ENCODE data around the gene IGF2BP2. TPM values are rescaled to one million over a fixed set of nuclear protein-coding genes. Genes with fewer than 3 reads are reported as not detected.
A peak's percentile ranks its signal among the peaks of the same experiment; 100 is the strongest.

The IGF2BP2 gene
- total and polyA plus RNA-seq, 9 of the 15 experiments (the other 6 are each of a cell fraction or from before 2014, with no cell fraction given) = 3.2 to 59.6 (median 30.5) TPM

GRCh38 chr3:185825639-185826481 lies 1.0 kb upstream of the IGF2BP2 start:
- Histone ChIP-seq H3K27me3 (ENCODE audit: control insufficient read depth in 2 of 2, insufficient read depth in 2 of 2, low read length in 2 of 2) (no peaks in the 10 kb centered on the region), H3K9me1 (ENCODE audit: control insufficient read depth, insufficient read depth, low read length) (no peaks in the 10 kb centered on the region), H3K9me3 (replicated peaks; ENCODE audit: control insufficient read depth, insufficient read depth, low read depth, low read length) (peaks cover 4% of the 10 kb centered on the region), H2AFZ (ENCODE audit: low read depth, low read length) (peak overlapping the region; percentile 88), H3K4me2 (ENCODE audit: insufficient read depth, low read length) (peak overlapping the region; percentile 88), H3K4me3 (peak overlapping the region; percentile 91), H4K20me1 (replicated peaks; ENCODE audit: control insufficient read depth, insufficient read depth, low read length) (no peaks in the 10 kb centered on the region), H3K27ac (ENCODE audit: extremely low read depth, low read depth, low read length) (peak overlapping the region; percentile 83), H3K36me3 (ENCODE audit: control insufficient read depth, insufficient read depth, low read length) (peaks cover 22% of the 10 kb centered on the region; the same call in 2 of the 3 replicates), H3K79me2 (ENCODE audit: control insufficient read depth, insufficient read depth, low read length) (peaks cover 55% of the 10 kb centered on the region), H3K4me1 (replicated peaks in 1 of 2; ENCODE audit: control insufficient read depth in 2 of 2, insufficient read depth in 2 of 2, low read length in 2 of 2) (peaks cover 6 to 21% of the 10 kb centered on the region in 2 experiments; a peak in 4 of 5 replicates), H3K9ac (ENCODE audit: insufficient read depth in 1 of 2, low read depth in 2 of 2, low read length in 2 of 2) (peak overlapping the region; percentile 85 to 100)
- FAIRE-seq (no peak), ATAC-seq (peak; percentile 5), DNase-seq (ENCODE audit: extremely low read depth in 1 of 4, low spot score in 3 of 4) (peak in 2 of 4 experiments; percentile 58 to 65)
- ChIA-PET CTCF (ENCODE audit: low intra/inter-chr PET ratio) (no interaction called here), POLR2A (interaction anchor here (1.3 kb wide), 1 partner anchor 90 kb away, joined by 3 read pairs; no protein-coding TSS in a partner anchor)
- in situ Hi-C loops (cut with MboI) (no loop called here), intact Hi-C loops (cut with micrococcal nuclease) (no loop called here)
- no TSS peak for BruUV-seq (replicated peaks)
- whole genome bisulfite sequencing (ENCODE audit: insufficient coverage, low coverage, missing lambda C conversion rate) = 4% methylated on average over 51 of the region's 90 CpGs
- TF ChIP-seq C11orf30 (IDR thresholded peaks at IDR 0.05; ENCODE audit: low read depth) (no peak), ZNF668 (CRISPR knock-in tag; IDR thresholded peaks at IDR 0.05) (no peak), HBP1 (CRISPR knock-in tag; IDR thresholded peaks at IDR 0.05) (no peak), ZNF232 (CRISPR knock-in tag; IDR thresholded peaks at IDR 0.05) (no peak), TCF7 (IDR thresholded peaks at IDR 0.05; ENCODE audit: borderline replicate concordance) (no peak), ZNF133 (CRISPR knock-in tag; IDR thresholded peaks at IDR 0.05) (no peak), MTA1 (IDR thresholded peaks at IDR 0.05; ENCODE audit: borderline replicate concordance) (no peak), NR0B1 (IDR thresholded peaks at IDR 0.05; ENCODE audit: partially characterized antibody) (no peak), RBM17 (IDR thresholded peaks at IDR 0.05; ENCODE audit: borderline replicate concordance, low read depth, low read length) (no peak), ZC3H11A (IDR thresholded peaks at IDR 0.05; ENCODE audit: low read depth, low read length) (no peak), NCOA1 (IDR thresholded peaks at IDR 0.05; ENCODE audit: low read depth) (no peak), ZNF778 (CRISPR knock-in tag; IDR thresholded peaks at IDR 0.05) (no peak), KLF13 (tag; IDR thresholded peaks at IDR 0.05; ENCODE audit: borderline replicate concordance, low read depth) (no peak), E4F1 (CRISPR knock-in tag; IDR thresholded peaks at IDR 0.05; ENCODE audit: borderline replicate concordance) (no peak), RAD51 (IDR thresholded peaks at IDR 0.05; ENCODE audit: borderline replicate concordance, low read depth) (no peak)
